HG03432 (cell line): ENCODE data around the gene FAM43B.

ENCODE experiments used
- ATAC-seq: cut with Tn5 transposase; IDR thresholded peaks from one replicate; pipeline ENCODE4 v1.9.1; 2021; ENCODE audit warnings: mild to moderate bottlenecking, moderate library complexity; ENCODE audit not compliant: unreplicated experiment

FAM43B gene

GRCh38 chr1:20589331-20590278, 37.2 kb downstream of the FAM43B start:
- ATAC-seq = no peak

- ATAC-seq = no peak
These were observed 38.0 kb downstream of the FAM43B start for GRCh38 chr1:20590306-20590777.

GRCh38 chr1:20593756-20594155, 41.4 kb downstream of the FAM43B start:
- ATAC-seq = no peak

- no peak for ATAC-seq
These were observed 42.4 kb downstream of the FAM43B start for GRCh38 chr1:20594746-20595145.

- no peak for ATAC-seq
These were observed 43.7 kb downstream of the FAM43B start for GRCh38 chr1:20596106-20596505.

GRCh38 chr1:20597650-20598049, 45.3 kb downstream of the FAM43B start:
- ATAC-seq = no peak

- no peak for ATAC-seq
These were observed 47.8 kb downstream of the FAM43B start for GRCh38 chr1:20600156-20600555.

GRCh38 chr1:20601129-20601825, 48.9 kb downstream of the FAM43B start:
- ATAC-seq = no peak

GRCh38 chr1:20602851-20603450, 50.6 kb downstream of the FAM43B start:
- ATAC-seq = no peak

GRCh38 chr1:20603504-20604464, 51.4 kb downstream of the FAM43B start:
- ATAC-seq = no peak
